IPS DF 4.7 (cell line): ENCODE data around the gene SPDYE5.

Experiments used
- DNase-seq: peaks from one replicate; pipeline ENCODE4 v3.0.0-alpha.2; 2013; ENCODE audit warnings: low spot score; ENCODE audit errors: extremely low read depth

SPDYE5 gene

DNA sequence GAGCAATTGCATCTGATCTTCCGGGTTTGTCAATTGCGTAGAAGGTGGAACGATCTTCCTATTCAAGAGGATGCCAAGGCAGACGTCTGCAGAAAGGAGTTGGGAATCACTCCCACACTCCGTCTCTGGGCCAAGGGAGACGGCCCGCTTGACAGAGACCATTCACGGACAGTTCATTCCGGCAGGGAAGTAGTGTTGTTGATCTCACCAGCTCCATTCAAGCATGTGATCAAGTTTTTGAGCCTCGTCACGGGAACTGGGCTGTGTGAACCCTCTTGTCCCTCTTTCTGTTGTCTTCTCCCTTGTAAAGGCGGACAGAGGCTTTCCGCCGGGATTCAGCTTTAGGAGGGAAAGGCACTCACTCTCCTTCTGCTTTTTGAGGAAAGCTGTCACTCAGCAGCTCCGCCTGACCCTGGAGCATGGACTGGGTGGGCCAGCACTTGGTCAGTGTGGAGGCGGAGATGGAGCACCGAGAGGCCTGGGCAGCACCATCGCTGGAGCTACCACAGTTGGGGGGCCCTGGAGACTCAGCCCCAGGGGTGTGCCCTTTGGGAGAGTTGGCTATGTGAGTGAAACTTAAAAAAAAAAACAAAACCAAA is 44.9 kb downstream of the SPDYE5 start:
- no peak for DNase-seq

- DNase-seq: no peak
Observed at GRCh38 chr7:75537731-75538130, 45.6 kb downstream of the SPDYE5 start.

GRCh38 chr7:75546237-75547015 is 54.3 kb downstream of the SPDYE5 start:
- DNase-seq: no peak
